Nephron progenitor cell (in vitro differentiated cells): ENCODE measurements around the gene PLXNB3.

ENCODE experiments used
- DNase-seq: peaks from one replicate; pipeline ENCODE4 v3.0.0; 2021
- H3K27ac Mint-ChIP-seq: 2 replicates; pipeline ENCODE4 v1.8.0; 2021; ENCODE audit warnings: mild to moderate bottlenecking, moderate library complexity, mixed read lengths
- H3K27me3 Mint-ChIP-seq: 2 replicates; pipeline ENCODE4 v1.8.0; 2021; ENCODE audit warnings: mild to moderate bottlenecking, low read depth, mixed read lengths; ENCODE audit not compliant: poor library complexity
- H3K36me3 Mint-ChIP-seq: 2 replicates; pipeline ENCODE4 v1.8.0; 2021; ENCODE audit warnings: low read depth, mixed read lengths
- H3K4me1 Mint-ChIP-seq: 2 replicates; pipeline ENCODE4 v1.8.0; 2021; ENCODE audit warnings: mixed read lengths
- H3K4me3 Mint-ChIP-seq: 2 replicates; pipeline ENCODE4 v1.8.0; 2021; ENCODE audit warnings: mild to moderate bottlenecking, moderate library complexity, mixed read lengths
- H3K9me3 Mint-ChIP-seq: 2 replicates; pipeline ENCODE4 v1.8.0; 2021; ENCODE audit warnings: mild to moderate bottlenecking, moderate library complexity, mixed read lengths
- CTCF ChIP-seq: fragments of 200-600 bp; sonication (generic); IDR thresholded peaks from 2 replicates; pipeline ENCODE4 v1.5.0; 2021; ENCODE audit warnings: antibody characterized with exemption

PLXNB3 gene

DNA sequence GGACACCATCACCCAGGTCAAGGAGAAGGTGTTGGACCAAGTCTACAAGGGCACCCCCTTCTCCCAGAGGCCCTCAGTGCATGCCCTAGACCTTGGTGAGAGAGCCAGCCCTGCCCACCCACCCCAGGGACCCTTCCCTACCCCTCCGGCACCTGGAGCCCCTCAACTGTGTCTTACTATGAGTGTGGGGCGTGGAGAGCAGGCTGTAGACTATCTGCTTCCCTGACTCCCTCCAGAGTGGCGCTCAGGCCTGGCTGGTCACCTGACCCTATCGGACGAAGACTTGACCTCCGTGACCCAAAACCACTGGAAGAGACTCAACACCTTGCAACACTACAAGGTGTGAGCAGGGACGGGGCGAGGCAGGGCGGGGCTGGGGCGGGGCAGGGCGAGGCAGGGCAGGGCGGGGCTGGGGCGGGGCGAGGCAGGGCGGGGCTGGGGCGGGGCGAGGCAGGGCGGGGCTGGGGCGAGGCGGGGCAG lies 12.1 kb downstream of the PLXNB3 start:
- TF ChIP-seq CTCF: no peak
- H3K4me1 Mint-ChIP-seq: peaks cover 10% of the 10 kb centered on the region

GRCh38 chrX:153776611-153777045 lies 12.6 kb downstream of the PLXNB3 start:
- Mint-ChIP-seq H3K9me3 (peaks cover 22% of the 10 kb centered on the region), H3K27me3 (no peaks in the 10 kb centered on the region), H3K36me3 (no peaks in the 10 kb centered on the region), H3K4me3 (no peak overlapping the region), H3K27ac (no peak overlapping the region), H3K4me1 (peaks cover 10% of the 10 kb centered on the region)
- no peak for TF ChIP-seq CTCF
- no peak for DNase-seq

More for the DNA sequence above, 12.1 kb downstream of the PLXNB3 start:
- H3K9me3 Mint-ChIP-seq: peaks cover 22% of the 10 kb centered on the region
- H3K27ac Mint-ChIP-seq: no peak overlapping the region
- no peaks in the 10 kb centered on the region for H3K27me3 Mint-ChIP-seq
- no peak for DNase-seq
- H3K36me3 Mint-ChIP-seq: no peaks in the 10 kb centered on the region
- H3K4me3 Mint-ChIP-seq: no peak overlapping the region

- TF ChIP-seq CTCF: no peak
- no peaks in the 10 kb centered on the region for H3K36me3 Mint-ChIP-seq
- H3K27ac Mint-ChIP-seq: no peak overlapping the region
- no peak for DNase-seq
- peaks cover 10% of the 10 kb centered on the region for H3K4me1 Mint-ChIP-seq
- peaks cover 18% of the 10 kb centered on the region for H3K9me3 Mint-ChIP-seq
- H3K27me3 Mint-ChIP-seq: no peaks in the 10 kb centered on the region
- no peak overlapping the region for H3K4me3 Mint-ChIP-seq
These were observed 13.4 kb downstream of the PLXNB3 start for GRCh38 chrX:153777261-153778090.

- H3K27ac Mint-ChIP-seq: no peak overlapping the region
- no peak for TF ChIP-seq CTCF
- no peak overlapping the region for H3K4me3 Mint-ChIP-seq
- H3K27me3 Mint-ChIP-seq: no peaks in the 10 kb centered on the region
- H3K4me1 Mint-ChIP-seq: peaks cover 10% of the 10 kb centered on the region
- no peak for DNase-seq
- no peaks in the 10 kb centered on the region for H3K36me3 Mint-ChIP-seq
- H3K9me3 Mint-ChIP-seq: peaks cover 18% of the 10 kb centered on the region
These were observed 14.1 kb downstream of the PLXNB3 start for GRCh38 chrX:153778181-153778580.

GRCh38 chrX:153778684-153779101 lies 14.6 kb downstream of the PLXNB3 start:
- Mint-ChIP-seq H3K4me3 (no peak overlapping the region), H3K4me1 (peaks cover 10% of the 10 kb centered on the region), H3K36me3 (no peaks in the 10 kb centered on the region), H3K9me3 (peaks cover 18% of the 10 kb centered on the region), H3K27ac (no peak overlapping the region), H3K27me3 (no peaks in the 10 kb centered on the region)
- TF ChIP-seq CTCF: no peak
- no peak for DNase-seq
